OCI-LY3 (cell line): Measurements from ENCODE around the gene GALNT16.

ENCODE experiments used
- H2AFZ ChIP-seq: fragments of 200-600, 300-600 bp; shearing (Covaris generic); 2 replicates; pipeline ENCODE4 v1.6.0; 2014; ENCODE audit warnings: antibody characterized with exemption, low read depth, low read length
- H3K27ac ChIP-seq: fragments of 200-600, 300-600 bp; sonication (generic); 2 replicates; pipeline ENCODE4 v1.5.1; 2014; ENCODE audit warnings: mild to moderate bottlenecking, low read length, moderate library complexity, mixed read lengths
- H3K27me3 ChIP-seq: fragments of 200-600, 300-600 bp; sonication (generic); 2 replicates; pipeline ENCODE4 v1.6.1; 2014; ENCODE audit warnings: low read depth, low read length, mixed read lengths
- H3K36me3 ChIP-seq: fragments of 200-600, 300-600 bp; sonication (generic); replicated peaks from 2 replicates; pipeline ENCODE3; 2014; ENCODE audit warnings: low read depth, low read length, mixed read lengths
- H3K4me1 ChIP-seq: fragments of 300-600, 200-600 bp; sonication (generic); 2 replicates; pipeline ENCODE4 v1.6.1; 2014; ENCODE audit warnings: low read length, mixed read lengths
- H3K4me2 ChIP-seq: fragments of 200-600, 300-600 bp; sonication (generic); 2 replicates; pipeline ENCODE4 v1.6.1; 2014; ENCODE audit warnings: low read length, mixed read lengths
- H3K4me3 ChIP-seq: fragments of 300-600, 200-600 bp; sonication (generic); 2 replicates; pipeline ENCODE4 v1.5.1; 2014; ENCODE audit warnings: antibody characterized with exemption, mild to moderate bottlenecking, low read length, moderate library complexity
- H3K79me2 ChIP-seq: fragments of 300-600, 200-600 bp; shearing (Covaris generic); 2 replicates; pipeline ENCODE4 v1.6.1; 2014; ENCODE audit warnings: mild to moderate bottlenecking, low read length, mixed read lengths
- H3K9ac ChIP-seq: fragments of 300-600, 200-600 bp; shearing (Covaris generic); 2 replicates; pipeline ENCODE4 v1.6.0; 2014; ENCODE audit warnings: mild to moderate bottlenecking, low read length, moderate library complexity
- H3K9me3 ChIP-seq: fragments of 200-600, 300-600 bp; shearing (Covaris generic); 2 replicates; pipeline ENCODE4 v1.6.1; 2014; ENCODE audit warnings: low read length, mixed read lengths; ENCODE audit not compliant: insufficient read depth
- H4K20me1 ChIP-seq: fragments of 200-600, 300-600 bp; sonication (generic); 2 replicates; pipeline ENCODE4 v1.6.1; 2016; ENCODE audit warnings: low read length, mixed read lengths; ENCODE audit not compliant: insufficient read depth
- EZH2phosphoT487 ChIP-seq: fragments of 200-600 bp; shearing (Covaris generic); IDR thresholded peaks from 2 replicates; pipeline ENCODE4 v1.6.1; 2018; ENCODE audit warnings: antibody characterized with exemption, mixed run types, low read depth
- TF ChIP-seq, protein P1 (sequence below): fragments of 200-600, 300-600 bp; sonication (generic); IDR thresholded peaks from 2 replicates; pipeline ENCODE4 v1.5.1; 2014; ENCODE audit warnings: antibody characterized with exemption, low read length, low read depth

The GALNT16 gene

DNA sequence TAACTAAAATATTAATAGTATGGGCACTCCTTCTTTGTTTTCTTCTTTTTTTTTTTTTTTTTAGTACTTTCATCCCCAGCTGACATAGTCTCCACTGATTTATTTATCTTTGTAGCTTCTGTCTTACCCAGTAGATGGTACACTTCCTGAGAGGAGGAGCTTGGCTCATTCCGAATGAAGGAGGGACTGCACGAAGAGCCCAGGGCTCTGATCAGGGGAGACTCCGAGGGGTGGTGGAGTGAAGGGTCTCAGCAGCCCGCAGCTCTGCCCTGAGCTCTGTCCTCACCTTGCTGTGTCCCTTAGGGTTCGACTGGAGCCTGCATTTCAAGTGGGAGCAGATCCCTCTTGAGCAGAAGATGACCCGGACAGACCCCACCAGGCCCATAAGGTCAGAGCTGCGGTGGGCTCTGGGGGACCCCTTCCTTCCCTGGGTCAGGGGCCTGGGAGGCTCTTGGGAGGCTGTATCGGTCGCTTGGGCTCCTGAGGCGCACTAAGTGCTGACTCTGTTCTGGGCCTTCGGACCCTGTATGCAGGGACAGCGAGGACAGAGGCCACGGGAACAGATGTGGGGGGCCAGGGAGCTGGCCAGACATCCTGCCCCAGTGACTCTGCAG is 72.9 kb downstream of the GALNT16 start:
- H3K9ac ChIP-seq, result no peak overlapping the region
- H3K4me2 ChIP-seq, result no peak overlapping the region
- H3K9me3 ChIP-seq, result no peaks in the 10 kb centered on the region
- no peaks in the 10 kb centered on the region for H3K36me3 ChIP-seq
- no peak overlapping the region for H3K27ac ChIP-seq
- H3K27me3 ChIP-seq, result no peaks in the 10 kb centered on the region
- H3K4me3 ChIP-seq, result no peak overlapping the region
- H2AFZ ChIP-seq, result no peak overlapping the region
- H3K79me2 ChIP-seq, result no peaks in the 10 kb centered on the region
- H4K20me1 ChIP-seq, result no peaks in the 10 kb centered on the region
- H3K4me1 ChIP-seq, result peaks cover 28% of the 10 kb centered on the region
- no peak for TF ChIP-seq EZH2phosphoT487
- TF ChIP-seq, protein P1, sequence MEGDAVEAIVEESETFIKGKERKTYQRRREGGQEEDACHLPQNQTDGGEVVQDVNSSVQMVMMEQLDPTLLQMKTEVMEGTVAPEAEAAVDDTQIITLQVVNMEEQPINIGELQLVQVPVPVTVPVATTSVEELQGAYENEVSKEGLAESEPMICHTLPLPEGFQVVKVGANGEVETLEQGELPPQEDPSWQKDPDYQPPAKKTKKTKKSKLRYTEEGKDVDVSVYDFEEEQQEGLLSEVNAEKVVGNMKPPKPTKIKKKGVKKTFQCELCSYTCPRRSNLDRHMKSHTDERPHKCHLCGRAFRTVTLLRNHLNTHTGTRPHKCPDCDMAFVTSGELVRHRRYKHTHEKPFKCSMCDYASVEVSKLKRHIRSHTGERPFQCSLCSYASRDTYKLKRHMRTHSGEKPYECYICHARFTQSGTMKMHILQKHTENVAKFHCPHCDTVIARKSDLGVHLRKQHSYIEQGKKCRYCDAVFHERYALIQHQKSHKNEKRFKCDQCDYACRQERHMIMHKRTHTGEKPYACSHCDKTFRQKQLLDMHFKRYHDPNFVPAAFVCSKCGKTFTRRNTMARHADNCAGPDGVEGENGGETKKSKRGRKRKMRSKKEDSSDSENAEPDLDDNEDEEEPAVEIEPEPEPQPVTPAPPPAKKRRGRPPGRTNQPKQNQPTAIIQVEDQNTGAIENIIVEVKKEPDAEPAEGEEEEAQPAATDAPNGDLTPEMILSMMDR, result no peak

GRCh38 chr14:69333791-69334337 is 73.9 kb downstream of the GALNT16 start:
- H3K9ac ChIP-seq, result no peak overlapping the region
- no peak overlapping the region for H3K27ac ChIP-seq
- H3K36me3 ChIP-seq, result no peaks in the 10 kb centered on the region
- peaks cover 38% of the 10 kb centered on the region for H3K4me1 ChIP-seq
- H2AFZ ChIP-seq, result no peak overlapping the region
- no peaks in the 10 kb centered on the region for H4K20me1 ChIP-seq
- H3K79me2 ChIP-seq, result no peaks in the 10 kb centered on the region
- H3K4me2 ChIP-seq, result no peak overlapping the region
- no peaks in the 10 kb centered on the region for H3K27me3 ChIP-seq
- no peak overlapping the region for H3K4me3 ChIP-seq
- no peak for TF ChIP-seq EZH2phosphoT487
- TF ChIP-seq, protein P1, result no peak
- H3K9me3 ChIP-seq, result no peaks in the 10 kb centered on the region

- Histone ChIP-seq H3K79me2 (no peaks in the 10 kb centered on the region), H4K20me1 (no peaks in the 10 kb centered on the region), H3K36me3 (no peaks in the 10 kb centered on the region), H3K9ac (no peak overlapping the region), H3K4me2 (no peak overlapping the region), H3K4me1 (peaks cover 45% of the 10 kb centered on the region), H2AFZ (no peak overlapping the region), H3K27me3 (no peaks in the 10 kb centered on the region), H3K9me3 (no peaks in the 10 kb centered on the region), H3K27ac (no peak overlapping the region), H3K4me3 (no peak overlapping the region)
- TF ChIP-seq EZH2phosphoT487, result no peak
- TF ChIP-seq, protein P1, result no peak
Observed at GRCh38 chr14:69334576-69334975, 74.6 kb downstream of the GALNT16 start.

DNA sequence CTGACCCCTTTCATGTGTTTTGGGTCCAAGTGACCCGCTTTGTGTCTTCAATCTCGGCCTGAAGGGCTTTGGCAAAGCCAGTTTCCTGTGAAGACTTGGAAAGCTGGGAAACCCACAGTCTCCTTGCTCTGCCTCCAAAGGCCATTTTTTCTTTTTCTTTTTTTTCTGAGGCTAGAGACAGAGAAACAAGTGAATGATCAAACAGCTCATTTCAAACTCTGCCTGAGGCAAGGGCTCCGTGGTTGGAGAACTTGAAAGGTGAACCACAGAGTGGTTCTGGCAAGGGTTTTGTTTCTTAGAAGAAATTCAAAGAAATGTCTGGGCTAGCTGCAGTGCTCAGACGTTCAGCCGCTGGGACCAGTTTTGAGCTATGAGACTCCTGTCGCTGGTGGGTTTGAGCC is 75.4 kb downstream of the GALNT16 start:
- Histone ChIP-seq H3K4me2 (no peak overlapping the region), H3K79me2 (no peaks in the 10 kb centered on the region), H3K36me3 (no peaks in the 10 kb centered on the region), H3K4me3 (no peak overlapping the region), H2AFZ (no peak overlapping the region), H3K27ac (no peak overlapping the region), H3K4me1 (peaks cover 53% of the 10 kb centered on the region), H3K9me3 (no peaks in the 10 kb centered on the region), H3K9ac (no peak overlapping the region), H4K20me1 (no peaks in the 10 kb centered on the region), H3K27me3 (no peaks in the 10 kb centered on the region)
- TF ChIP-seq, protein P1, result no peak
- no peak for TF ChIP-seq EZH2phosphoT487
